Stimulated activated CD4-positive, alpha-beta T cell treated with anti-CD3 and anti-CD28 coated beads, Interleukin-1b, Interleukin-23, amount 100 ng/mL, for 48 hours (primary cell): Measurements from ENCODE around the gene XAB2.

Source experiments
- DNase-seq: peaks from one replicate; pipeline ENCODE4 v3.0.0-alpha.2; 2020

Gene XAB2

DNA sequence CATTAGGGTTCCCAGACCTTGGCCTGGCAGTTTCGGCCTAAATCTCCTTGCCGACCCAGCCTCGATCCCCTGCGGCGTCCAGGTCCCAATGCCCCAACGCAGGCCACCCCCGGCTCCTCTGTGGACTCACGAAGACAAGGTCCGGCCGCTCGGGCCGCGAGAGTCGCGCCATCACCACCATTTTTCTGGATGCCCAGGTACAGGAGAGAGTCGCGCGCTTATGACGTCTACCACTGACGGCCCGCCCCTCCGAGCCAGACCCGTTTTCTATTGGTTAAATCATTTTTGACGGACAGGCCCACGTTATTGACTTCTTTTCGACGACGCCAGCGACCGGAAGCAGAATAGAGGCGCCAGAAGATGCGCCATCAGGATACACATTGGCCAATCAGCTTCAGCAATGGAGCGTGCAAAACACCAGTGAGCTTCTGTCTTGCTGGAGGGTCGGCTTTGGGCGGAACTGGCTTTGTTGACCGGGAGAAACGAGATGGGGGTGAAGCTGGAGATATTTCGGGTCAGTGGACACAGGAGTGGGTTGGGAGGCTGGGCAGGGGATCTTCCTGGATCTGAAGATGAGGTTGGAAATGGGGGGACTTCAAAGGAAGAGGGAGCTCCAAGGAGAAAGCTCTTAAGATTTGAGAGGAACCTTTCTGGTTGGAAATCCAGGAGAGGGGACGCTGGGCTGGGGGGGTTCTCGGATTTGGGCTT, at the start of gene XAB2, which contains the start of gene PET100:
Gene XAB2 (minus strand): TSS at position 199 of the 708 bp plus-strand sequence. CDS start 18 bp downstream, at position 181.
Gene PET100 (plus strand): TSS at position 447 of the 708 bp plus-strand sequence. CDS start 41 bp downstream, at position 488.
- DNase-seq: peak; percentile 95

DNA sequence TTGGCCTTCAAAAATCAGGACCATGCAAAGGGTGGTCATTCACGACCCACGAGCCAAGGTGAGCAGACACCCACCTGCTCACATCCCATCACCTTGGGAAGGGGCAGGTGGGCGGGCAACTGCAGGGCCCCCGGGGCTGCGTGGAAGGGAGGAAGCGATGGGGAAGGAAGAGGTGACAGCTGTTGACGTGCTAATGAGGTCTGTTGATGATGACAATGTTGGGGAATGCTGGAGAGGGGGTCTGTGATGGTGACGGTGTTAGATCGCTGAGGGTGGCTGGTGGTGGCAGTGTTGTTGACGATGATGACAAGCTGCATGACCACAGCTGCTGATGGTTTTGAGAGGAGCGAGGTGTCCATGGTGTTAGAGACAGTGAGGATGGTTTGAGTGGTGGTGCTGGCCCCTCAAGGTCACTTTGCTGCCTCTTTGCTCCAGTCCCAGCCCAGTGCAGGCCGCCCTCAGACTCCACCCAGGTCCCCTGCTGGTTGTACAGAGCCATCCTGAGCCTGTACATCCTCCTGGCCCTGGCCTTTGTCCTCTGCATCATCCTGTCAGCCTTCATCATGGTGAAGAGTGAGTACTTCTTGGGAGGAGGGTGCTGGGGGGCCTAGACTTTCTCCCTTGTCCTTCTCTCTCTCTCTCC, 48.4 kb upstream of the XAB2 start:
- DNase-seq: no peak

DNA sequence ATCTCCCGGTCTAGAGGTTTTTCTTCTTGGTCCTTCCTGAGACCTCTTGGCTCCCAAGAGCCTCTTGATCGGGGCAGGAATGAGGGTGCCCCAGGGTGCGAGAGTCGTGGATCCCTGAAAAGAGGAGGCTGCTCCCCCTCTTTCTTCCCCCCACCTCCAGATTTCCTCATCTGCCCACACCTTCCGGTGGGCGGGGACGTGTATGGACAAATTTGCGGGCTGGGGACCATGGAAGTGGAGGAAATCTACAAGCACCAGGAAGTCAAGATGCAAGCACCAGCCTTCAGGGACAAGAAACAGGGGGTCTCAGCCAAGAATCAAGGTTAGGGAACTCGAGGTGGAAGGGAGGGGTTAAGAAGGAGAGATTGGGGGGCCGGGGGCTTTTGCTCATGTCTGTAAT, 47.5 kb upstream of the XAB2 start, which contains the start of gene MCEMP1:
Gene MCEMP1 (plus strand): TSS at position 237 of the 400 bp plus-strand sequence. CDS start 31 bp downstream, at position 268.
- DNase-seq: no peak

DNA sequence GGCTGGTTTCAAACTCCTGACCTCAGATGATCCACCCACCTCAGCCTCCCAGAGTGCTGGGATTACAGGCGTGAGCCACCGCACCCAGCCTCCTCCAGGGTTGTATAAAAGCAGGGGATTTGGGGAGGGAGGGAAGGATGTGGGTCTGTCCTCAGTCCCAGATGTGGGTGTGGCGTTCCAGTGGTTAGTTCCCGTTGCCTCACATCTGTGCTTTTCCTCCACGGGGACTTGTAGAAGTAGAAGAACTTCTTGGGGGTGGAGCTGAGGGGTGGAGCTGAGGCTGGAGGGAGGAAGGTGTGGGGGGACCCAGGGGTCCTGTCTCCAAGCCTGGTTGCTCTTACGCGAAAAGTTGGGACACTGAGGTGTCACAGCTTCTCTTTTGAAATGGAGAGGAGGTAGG, 47.0 kb upstream of the XAB2 start:
- no peak for DNase-seq

DNA sequence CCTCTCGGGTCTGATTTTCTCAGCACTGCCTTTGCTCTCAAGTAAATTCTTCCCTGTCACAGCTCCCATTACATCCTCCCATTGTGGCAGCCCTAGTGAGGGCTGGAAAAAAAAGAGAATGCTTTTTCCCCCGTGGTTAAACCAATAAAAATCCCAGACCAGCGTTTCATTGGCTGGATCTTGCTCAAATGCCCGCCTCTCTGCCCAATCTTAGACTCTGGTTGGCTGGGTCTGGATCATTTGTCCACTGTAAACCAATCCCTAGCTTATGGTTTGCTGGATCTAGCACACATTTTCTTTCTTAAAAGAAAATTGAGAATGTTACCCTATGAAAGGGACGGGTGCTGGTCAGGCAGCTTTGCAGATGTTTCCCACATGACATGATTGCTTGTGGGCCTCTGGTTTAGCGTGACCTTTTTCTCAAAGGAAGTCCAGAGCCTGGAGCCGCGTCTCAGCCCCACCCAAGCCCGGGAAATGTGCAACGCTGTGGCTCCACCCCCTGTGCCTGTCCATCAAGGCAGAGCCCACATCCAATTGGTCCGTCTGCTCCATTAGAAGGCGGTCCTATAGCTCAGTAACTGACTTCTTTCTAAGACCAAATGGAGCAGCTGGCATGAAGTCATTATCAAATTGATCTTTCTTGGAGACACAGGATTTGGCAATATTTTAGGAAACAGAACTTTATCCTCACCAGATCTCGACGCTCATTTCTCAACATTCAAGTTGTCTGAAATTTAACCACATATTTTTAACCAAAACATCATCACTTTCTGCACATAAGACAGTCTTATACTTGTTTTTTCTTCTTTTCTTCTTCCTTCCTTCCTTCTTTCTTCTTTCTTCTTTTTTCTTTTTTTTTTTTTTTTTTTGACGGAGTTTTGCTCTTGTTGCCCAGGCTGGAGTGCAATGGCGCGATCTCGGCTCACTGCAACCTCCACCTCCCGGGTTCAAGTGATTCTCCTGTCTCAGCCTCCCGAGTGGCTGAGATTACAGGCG, 45.0 kb upstream of the XAB2 start:
- peak; percentile 49 for DNase-seq

DNA sequence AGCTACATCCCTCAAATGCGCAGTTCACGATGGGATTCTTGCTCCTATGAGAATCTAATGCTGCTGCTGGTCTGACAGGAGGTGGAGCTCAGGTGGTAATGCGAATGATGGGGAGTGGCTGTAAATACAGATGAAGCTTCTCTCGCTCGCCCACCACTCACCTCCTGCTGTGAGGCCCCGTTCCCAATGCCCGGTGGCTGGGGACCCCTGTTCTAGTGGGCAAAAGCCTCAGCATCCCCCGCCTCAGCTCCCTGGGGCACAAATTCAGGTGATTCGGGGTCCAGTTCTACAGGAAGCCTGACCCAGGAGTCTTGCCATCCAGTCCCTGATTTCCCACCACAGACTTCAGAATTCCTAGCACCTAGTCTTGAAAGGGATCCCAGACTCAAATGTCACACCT, 43.2 kb upstream of the XAB2 start:
- DNase-seq: no peak

DNA sequence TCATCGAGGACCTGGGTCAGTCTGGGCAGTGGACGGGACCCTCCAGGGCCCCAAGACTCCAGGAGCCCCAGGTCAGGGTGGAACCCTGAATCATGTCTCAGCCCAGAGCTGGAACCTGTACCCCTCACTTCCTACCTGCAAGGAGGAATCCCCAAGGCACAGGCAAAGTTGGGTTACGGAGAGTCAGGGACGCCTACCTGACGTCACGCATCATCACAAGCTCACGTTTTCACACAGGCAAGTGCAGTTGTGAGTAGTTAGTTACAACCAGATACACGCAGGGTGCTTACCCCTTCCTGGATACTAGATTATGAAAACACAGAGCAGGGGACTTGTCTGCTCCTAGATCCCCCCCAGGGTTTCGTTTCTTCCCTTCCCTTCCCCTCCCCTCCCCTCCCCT, 41.4 kb upstream of the XAB2 start:
- DNase-seq: no peak

DNA sequence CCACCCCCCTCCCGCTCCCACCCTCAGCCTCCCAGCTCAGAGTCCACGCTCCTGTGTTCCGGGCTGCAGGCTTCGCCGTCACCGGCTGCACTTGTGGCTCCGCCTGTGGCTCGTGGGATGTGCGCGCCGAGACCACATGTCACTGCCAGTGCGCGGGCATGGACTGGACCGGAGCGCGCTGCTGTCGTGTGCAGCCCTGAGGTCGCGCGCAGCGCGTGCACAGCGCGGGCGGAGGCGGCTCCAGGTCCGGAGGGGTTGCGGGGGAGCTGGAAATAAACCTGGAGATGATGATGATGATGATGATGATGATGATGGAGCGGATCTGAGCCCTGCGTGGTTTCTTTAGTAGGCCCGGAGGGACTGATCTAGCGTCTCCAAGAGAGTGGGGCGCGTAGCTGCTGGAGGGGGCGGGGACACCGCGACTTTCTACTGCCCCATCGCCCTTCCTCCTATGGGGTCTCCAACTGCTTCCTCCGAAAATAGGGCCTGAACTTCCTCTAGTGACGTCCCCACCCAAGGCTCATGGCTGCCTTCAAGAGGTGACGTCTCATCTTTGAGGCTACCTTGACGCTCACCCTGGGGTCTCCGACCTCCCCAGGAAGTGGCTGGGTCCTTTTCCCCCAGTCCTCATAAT, 40.9 kb upstream of the XAB2 start:
- peak; percentile 20 for DNase-seq

DNA sequence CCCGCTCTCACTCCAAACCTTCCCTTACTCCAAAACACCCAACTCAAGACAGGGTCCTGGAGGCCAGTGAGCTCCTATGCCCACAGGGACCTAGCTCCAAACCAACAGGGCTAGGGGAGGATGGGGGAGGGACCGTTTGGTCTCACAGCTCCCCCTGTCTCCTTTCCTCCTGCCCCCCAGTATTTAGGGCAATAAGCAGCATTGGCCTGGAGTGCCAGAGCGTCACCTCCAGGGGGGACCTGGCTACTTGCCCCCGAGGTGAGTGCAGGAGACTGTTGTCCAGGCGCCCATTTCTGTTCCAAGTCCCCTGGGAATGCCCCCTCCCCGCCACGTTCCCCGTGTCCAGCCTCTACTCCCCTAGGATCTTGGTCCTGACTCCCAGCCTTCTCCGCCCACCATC, 40.3 kb upstream of the XAB2 start:
- DNase-seq: no peak

DNA sequence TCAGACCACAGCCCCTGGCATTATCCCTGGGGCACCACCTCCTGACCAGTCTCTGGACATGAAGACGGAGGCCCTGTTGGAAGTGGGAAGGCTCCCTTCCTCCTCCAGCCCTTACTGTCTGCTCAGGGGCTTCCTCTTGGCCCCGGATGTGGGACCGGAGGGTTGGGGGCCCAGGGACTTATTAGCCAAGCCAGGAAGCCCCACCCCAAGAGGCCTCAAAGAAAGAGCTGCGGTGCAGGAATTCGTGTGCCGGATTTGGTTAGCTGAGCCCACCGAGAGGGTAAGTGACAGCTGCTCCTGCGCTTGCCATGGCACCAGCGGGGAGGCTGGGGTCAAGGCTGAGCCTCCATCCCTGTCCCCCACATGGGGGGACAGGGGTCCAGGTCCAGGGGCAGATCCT, 39.5 kb upstream of the XAB2 start, which contains the start of gene RETN:
Gene RETN (plus strand): TSS at position 208 of the 400 bp plus-strand sequence. CDS start 278 bp downstream, outside the sequence.
- DNase-seq: no peak

DNA sequence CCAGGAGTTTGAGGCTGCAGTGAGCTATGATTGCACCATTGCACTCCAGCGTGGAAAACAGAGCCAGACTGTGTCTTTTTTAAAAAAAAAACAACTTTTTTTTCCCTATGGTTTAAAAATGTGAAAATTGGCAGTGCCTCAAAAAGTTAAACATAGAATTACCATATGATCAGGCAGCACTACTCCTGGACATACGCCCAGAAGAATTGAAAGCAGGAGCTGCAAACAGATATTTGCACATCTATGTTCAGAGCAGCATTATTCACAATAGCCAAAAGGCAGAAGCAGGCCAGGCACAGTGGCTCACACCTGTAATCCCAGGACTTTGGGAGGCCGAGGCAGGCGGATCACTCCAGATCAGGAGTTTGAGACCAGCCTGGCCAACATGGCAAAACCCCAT, 35.7 kb upstream of the XAB2 start:
- DNase-seq: no peak

DNA sequence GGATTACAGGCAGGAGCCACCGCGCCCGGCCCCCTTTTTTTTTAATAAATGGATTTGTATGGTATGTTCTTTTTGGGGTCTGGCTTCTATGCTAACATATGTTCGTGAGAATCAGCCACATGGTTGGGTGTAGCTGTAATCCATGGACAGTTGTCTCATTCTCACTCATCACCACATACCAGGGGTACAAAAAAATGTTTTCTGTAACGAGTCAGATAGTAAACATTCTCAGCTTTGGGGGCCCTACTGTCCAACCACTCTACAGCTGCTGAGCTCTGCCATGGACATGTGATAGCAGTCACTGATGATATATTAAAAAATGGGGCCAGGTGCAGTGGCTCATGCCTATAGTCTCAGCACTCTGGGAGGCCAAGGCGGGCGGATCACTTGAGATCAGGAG, 34.4 kb upstream of the XAB2 start:
- no peak for DNase-seq

DNA sequence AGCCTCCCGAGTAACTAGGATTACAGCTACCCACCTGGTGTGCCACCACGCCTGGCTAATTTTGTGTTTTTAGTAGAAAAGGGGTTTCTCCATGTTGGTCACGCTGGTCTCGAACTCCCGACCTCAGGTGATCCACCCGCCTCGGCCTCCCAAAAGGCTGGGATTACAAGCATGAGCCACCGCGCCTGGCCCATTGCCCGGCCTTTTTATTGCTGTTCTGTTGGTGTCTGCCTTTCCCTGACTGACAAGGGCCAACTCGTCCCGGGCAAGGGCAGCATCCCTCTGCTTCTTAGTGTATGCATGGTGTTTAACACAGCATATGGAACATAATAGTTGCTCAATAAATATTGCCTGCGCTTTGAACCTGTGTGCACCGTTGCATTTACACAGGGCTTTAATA, 33.3 kb upstream of the XAB2 start:
- no peak for DNase-seq

DNA sequence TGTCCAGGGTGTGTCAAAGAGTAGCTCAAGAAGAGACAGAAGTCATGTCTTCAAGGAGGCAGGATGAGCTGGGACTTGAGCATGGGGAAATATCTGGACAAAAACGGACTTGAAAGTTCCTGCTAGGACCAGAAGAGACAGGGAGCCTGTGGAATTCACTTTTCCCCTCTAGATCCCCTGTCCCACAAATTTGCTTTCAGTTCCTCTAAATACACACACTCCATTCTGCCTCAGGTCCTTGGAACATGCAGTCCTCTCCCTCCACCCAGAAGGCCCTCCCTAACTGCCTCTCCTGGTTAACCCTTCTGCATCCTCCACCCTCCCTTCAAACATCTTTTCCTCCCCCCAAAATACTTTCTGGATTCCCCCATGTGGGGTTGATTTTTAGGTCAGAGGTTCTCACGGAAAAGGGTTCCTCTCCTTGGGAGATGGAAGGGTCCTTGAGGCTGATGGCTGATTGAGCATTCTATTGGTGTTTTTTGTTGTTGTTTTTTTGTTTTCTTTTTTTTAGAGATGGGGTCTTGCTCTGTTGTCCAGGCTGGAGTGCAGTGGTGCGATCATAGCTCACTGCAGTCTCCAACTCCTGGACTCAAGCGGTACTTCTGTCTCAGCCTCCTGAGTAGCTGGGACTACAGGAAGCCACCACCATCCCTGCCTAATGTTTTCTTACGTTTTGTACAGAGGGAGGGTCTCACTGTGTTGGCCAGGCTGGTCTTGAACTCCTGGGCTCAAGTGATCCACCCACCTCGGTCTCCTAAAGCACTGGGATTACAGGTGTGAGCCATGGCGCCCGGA, 32.6 kb upstream of the XAB2 start:
- DNase-seq: no peak

DNA sequence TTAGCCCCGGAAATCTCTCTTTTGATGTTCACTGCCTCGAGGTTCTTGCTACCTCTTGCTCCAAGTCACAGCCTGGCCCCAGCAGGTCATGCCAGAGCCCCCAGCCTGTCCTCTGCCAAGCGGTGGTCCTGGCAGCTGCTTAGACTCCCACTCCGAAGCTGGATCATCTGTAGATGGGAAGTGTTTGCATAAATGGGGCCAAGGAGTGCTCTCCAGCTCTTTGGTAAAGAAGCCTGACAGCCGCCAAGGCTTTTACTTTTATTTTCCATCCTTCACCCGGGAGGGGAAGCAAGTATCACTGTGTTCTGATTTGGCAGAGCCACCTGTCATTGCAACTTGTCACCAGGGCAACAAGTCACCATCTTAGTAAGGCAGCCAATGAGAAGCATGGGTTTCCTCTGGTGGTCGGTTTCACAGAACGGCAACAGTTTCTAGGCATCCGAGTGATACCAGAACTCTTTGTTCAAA, 28.9 kb upstream of the XAB2 start:
- peak; percentile 58 for DNase-seq

DNA sequence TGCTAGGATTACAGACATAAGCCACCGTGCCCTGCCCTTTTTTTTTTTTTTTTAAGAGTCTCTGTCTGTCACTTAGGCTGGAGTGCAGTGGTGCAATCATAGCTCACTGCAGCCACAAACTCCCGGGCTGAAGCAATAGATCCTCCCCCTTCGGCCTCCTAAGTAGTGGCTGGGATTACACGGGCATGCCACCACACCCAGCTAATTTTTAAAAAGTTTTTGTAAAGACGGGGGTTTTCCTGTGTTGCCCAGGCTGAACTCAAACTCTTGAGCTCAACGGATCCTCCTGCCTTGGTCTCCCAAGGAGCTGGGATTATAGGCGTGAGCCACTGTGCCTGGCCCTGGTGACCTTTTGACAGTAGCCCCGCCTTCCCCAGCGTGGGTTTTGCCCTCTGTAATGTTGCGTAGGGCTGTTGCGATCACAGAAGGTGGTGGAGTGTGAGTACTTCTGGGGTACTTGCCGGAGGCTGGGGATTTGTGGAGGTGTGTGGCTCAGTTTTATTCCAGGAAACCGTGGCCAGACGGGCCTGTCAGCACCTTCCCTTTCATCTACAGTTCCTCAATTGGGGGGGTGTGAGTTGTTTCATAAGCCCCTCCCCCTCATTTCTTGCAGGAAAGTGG, 27.9 kb upstream of the XAB2 start:
- peak; percentile 45 for DNase-seq

DNA sequence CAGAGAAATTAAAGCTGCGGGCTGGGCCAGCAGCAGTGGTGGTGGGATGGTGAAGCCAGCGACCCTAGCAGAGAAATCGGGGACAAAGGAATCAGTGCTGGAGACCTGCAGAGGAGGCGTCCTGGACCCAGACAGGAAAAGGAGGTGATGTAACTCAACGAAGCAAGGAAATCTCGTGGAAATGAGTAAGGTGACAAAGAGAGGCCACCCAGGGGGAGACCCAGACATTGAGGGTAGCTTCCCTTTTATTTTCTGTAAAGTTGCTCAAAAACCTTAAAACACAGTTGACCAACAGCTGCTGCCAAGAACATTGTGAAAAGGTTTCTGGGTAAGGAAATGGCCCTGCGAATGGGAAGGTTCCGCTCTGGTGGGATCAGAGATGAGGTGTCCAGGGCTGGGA, 26.2 kb upstream of the XAB2 start:
- no peak for DNase-seq

DNA sequence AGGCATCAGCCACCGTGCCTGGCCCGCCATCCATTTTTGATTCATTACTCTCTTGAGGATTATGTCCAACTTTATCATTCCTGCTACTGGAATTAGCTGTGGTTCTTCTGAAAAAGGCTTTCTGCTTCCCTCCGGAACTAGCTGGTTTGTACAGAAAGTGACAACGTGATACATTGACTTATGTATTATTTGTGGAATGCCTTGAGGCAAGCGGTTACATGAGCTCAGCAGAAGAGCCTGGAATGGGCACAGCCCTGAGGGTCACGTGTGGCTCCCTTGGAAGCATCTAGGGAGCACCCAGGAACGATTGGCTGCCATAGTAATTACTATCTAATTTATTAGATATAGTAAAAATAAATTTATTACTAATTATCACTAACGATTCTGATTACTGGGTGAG, 25.1 kb upstream of the XAB2 start:
- DNase-seq: no peak

DNA sequence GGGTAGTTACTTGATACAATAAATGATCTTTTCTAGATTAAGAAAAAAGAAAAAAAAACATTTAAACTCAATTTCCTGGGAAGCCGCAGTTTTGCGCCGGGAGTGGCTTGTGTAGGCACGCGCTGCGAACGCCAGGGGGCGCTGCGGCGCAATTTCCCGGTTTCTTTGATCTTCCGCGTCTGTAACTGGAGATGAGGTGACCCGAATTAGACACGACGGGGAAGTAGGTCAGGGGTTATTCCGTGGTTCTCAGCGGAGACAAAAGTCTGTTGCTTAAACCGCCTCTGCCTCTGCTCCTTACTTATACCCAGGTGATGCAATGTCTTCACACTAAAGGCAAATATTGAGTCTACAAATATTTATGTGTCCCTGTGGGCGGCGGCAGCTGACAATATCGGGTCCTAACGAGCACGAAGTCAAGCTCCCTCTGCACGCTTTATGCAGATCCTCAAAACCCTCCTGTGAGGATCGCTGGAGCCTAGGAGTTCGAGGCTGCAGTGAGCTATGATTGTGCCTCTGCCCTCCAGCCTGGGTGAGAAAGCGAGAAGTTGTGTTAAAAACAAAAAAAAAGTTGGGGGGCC, 22.8 kb upstream of the XAB2 start:
- DNase-seq: peak; percentile 84

DNA sequence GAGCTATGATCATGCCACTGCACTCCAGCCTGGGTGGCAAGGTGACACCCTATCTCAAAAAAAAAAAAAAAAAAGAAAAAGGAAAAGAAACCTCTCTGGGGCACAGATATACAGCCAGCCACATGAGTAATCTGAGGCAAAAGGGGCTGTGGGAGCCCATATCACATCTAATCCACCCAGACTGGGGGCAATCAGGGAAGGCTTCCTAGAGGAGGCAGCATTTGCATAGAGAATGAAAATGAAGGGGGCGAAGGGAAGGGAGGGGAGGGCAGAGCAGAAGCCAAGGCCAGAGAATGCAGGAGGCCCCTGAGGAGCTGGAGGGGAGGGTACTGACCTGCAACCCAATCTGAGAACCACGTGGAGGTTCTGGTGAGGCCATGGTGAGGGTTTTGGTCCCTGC, 20.8 kb upstream of the XAB2 start:
- DNase-seq: no peak
